ENCODE measurements around the gene MKI67. TPM values are rescaled to one million over a fixed set of nuclear protein-coding genes. Genes with fewer than 3 reads are reported as not detected.

MKI67 gene
- 83.4 and 83.6 TPM in 2 replicates for total RNA-seq (2013; cell fraction: nucleolus; rRNA removed)
- total RNA-seq (2014; rRNA removed) (72.0 and 89.6 TPM in 2 replicates), total RNA-seq (2014; rRNA removed; fragmentation: Illumina TruSeq; extraction: Trizol) (75.9 and 82.4 TPM in 2 replicates), total RNA-seq (2021) (168 and 183 TPM in 2 replicates), polyA plus RNA-seq (2011; rRNA removed) (53.4 and 54.7 TPM in 2 replicates), polyA plus RNA-seq (2014; fragmentation: Illumina TruSeq; extraction: Trizol) (174 and 182 TPM in 2 replicates), polyA plus RNA-seq (2014; fragmentation: Nextera tagmentation; extraction: Ambion mirVana) (10 to 100 TPM; 22.3 to 37.5 TPM), polyA plus RNA-seq (2014; rRNA removed) (76.3 and 88.9 TPM in 2 replicates), polyA plus RNA-seq (2016; fragmentation: Nextera tagmentation; extraction: Ambion mirVana) (100 to 1,000 TPM; 143 to 148 TPM), polyA minus RNA-seq (2011; rRNA and poly(A)+ RNA removed) (51.4 and 64.0 TPM in 2 replicates), Bru-seq, nascent RNA (percentile 96 among the genes with signal in this experiment), BruChase-seq, experiment 1, labeled RNA remaining after a 6-hour chase (percentile 99 among the genes with signal in this experiment), BruChase-seq, experiment 2, labeled RNA remaining after a 2-hour chase (percentile 99 among the genes with signal in this experiment)
- 35.4 TPM for polyA plus RNA-seq (2011; ENCODE audit: low read depth)
- polyA plus RNA-seq (2011; cell fraction: cytosol; rRNA removed) = 49.7 and 61.9 TPM in 2 replicates
- polyA plus RNA-seq (2011; cell fraction: nucleus; rRNA removed) = 147 and 191 TPM in 2 replicates
- polyA plus RNA-seq (2012) = 44.4 and 49.8 TPM in 2 replicates
- 61.1 and 66.3 TPM in 2 replicates for polyA minus RNA-seq (2011; cell fraction: cytosol; rRNA and poly(A)+ RNA removed)
- 61.4 and 96.2 TPM in 2 replicates for polyA minus RNA-seq (2011; cell fraction: nucleus; rRNA and poly(A)+ RNA removed)
- long read RNA-seq, experiment 1, partial matches to known transcripts = 60 of 81 reads
- long read RNA-seq, experiment 1, other reads (novel, unspliced or antisense) = 20 of 81 reads
- long read RNA-seq, experiment 2, partial matches to known transcripts = 207 of 265 reads
- long read RNA-seq, experiment 2, other reads (novel, unspliced or antisense) = 58 of 265 reads

GRCh38 chr10:128125944-128126764, at the start of gene MKI67:
Gene MKI67 (minus strand): TSS chr10:128126423. CDS start chr10:128125667, 756 bp downstream.
- Histone ChIP-seq H3K36me3 (ENCODE audit: control insufficient read depth in 2 of 2, insufficient read depth in 2 of 2, low read length in 1 of 2) (no peaks in the 10 kb centered on the region; a peak in 1 of 4 replicates), H3K4me2 (ENCODE audit: control insufficient read depth, insufficient read depth) (peak within 1 kb of the TSS; percentile 88), H3K27ac (ENCODE audit: control insufficient read depth, insufficient read depth) (peak within 1 kb of the TSS; percentile 89), H3K4me3 (peak within 1 kb of the TSS; percentile 84), H4K20me1 (ENCODE audit: control insufficient read depth, insufficient read depth) (no peaks in the 10 kb centered on the region), H2AFZ (ENCODE audit: control insufficient read depth, low read depth, low read length) (peak within 1 kb of the TSS; percentile 92), H3K4me1 (ENCODE audit: control insufficient read depth, insufficient read depth, low read length) (peaks cover 6% of the 10 kb centered on the region), H3K9ac (ENCODE audit: control insufficient read depth, insufficient read depth, low read length) (peak within 1 kb of the TSS; percentile 88), H3K9me3 (replicated peaks; ENCODE audit: control insufficient read depth, insufficient read depth, low read length) (no peaks in the 10 kb centered on the region), H3K27me3 (replicated peaks in 1 of 2; ENCODE audit: control insufficient read depth in 2 of 2, insufficient read depth in 2 of 2, low read length in 1 of 2) (no peaks in the 10 kb centered on the region), H3K79me2 (ENCODE audit: control insufficient read depth, insufficient read depth, low read length) (peaks cover 48% of the 10 kb centered on the region)
- in situ Hi-C loops (cut with MboI) (no loop called here), intact Hi-C loops (cut with micrococcal nuclease; ENCODE audit: unreplicated experiment) (no loop called here)
- ChIA-PET SMC1A (ENCODE audit: uncharacterized antibody, unreplicated experiment) (interaction anchor here (0.6 to 2.1 kb wide), 5 partner anchors 10 to 81 kb away, joined by 3 to 6 read pairs (median 4); no protein-coding TSS in a partner anchor), CTCF (interaction anchor here (1.2 to 1.6 kb wide), 3 partner anchors 9 to 25 kb away, joined by 4 to 7 read pairs (median 4); no protein-coding TSS in a partner anchor), POLR2A (interaction anchor here (0.6 to 3.6 kb wide), 9 partner anchors 10 to 396 kb away, joined by 3 to 24 read pairs (median 4); no protein-coding TSS in a partner anchor), RAD21 (ENCODE audit: unreplicated experiment) (interaction anchor here (0.6 to 1.9 kb wide), 5 partner anchors 11 to 64 kb away, joined by 3 to 10 read pairs (median 6); no protein-coding TSS in a partner anchor)
- ATAC-seq = peak; percentile 88
- 1% methylated on average over 60 of the region's 95 CpGs for WGBS (ENCODE audit: insufficient coverage, insufficient replicate concordance, low lambda C conversion rate, missing lambda C conversion rate)
- no peak for FAIRE-seq
- BruUV-seq (replicated peaks) = no TSS peak
- peak; percentile 71 for DNase-seq (ENCODE audit: low read depth, low spot score)
- TF ChIP-seq SUZ12 (IDR thresholded peaks at IDR 0.05; ENCODE audit: unreplicated experiment) = no peak
- TF ChIP-seq TCF3 (IDR thresholded peaks at IDR 0.05; ENCODE audit: borderline replicate concordance, insufficient read depth, low read depth, low read length) = peak; percentile 67; the same call in 1 of the 2 replicates
- TF ChIP-seq MEF2A (IDR thresholded peaks at IDR 0.05; ENCODE audit: insufficient read depth, low read depth, low read length) = no peak
- peak; percentile 79 for TF ChIP-seq POLR2A (IDR thresholded peaks at IDR 0.05; ENCODE audit: low read depth, low read length)
- peak; percentile 91 for TF ChIP-seq MXI1 (IDR thresholded peaks at IDR 0.05; ENCODE audit: low read depth, low read length)
- no peak for TF ChIP-seq E4F1 (IDR thresholded peaks at IDR 0.05; ENCODE audit: borderline replicate concordance, partially characterized antibody)
- peak; percentile 99 for TF ChIP-seq NKRF (conservative IDR thresholded peaks at IDR 0.05)
- no peak for TF ChIP-seq ZBED1 (IDR thresholded peaks at IDR 0.05; ENCODE audit: borderline replicate concordance)
- TF ChIP-seq GATAD2B (conservative IDR thresholded peaks at IDR 0.05; ENCODE audit: low read depth) = peak; percentile 19; the same call in 1 of the 2 replicates
- no peak for TF ChIP-seq FOXK2 (IDR thresholded peaks at IDR 0.05)
- no peak for TF ChIP-seq RFX5 (IDR thresholded peaks at IDR 0.05; ENCODE audit: low read depth, low read length)
- TF ChIP-seq ZSCAN29 (IDR thresholded peaks at IDR 0.05) = no peak
- peak; percentile 98 for TF ChIP-seq E2F4 (IDR thresholded peaks at IDR 0.05; ENCODE audit: low read depth, low read length)
